Omental fat pad (tissue), 4 donors: ENCODE measurements around the gene GMCL1. TPM values are rescaled to one million over a fixed set of nuclear protein-coding genes. Genes with fewer than 3 reads are reported as not detected.
A peak's percentile ranks its signal among the peaks of the same experiment; 100 is the strongest.
"Not testable (repeated sequence)": the region's sequence is repeated elsewhere in the genome, so short reads cannot be mapped to it uniquely, and the experiment has no call there.

Experiments used
- ATAC-seq: fragments of 150-250 bp; one replicate; pipeline ENCODE4 v1.9.1; 2016; ENCODE audit warnings: mild to moderate bottlenecking, moderate library complexity; ENCODE audit not compliant: low FRiP score
- DNase-seq: peaks from one replicate; pipeline ENCODE4 v3.0.0-alpha.2; 2019; ENCODE audit warnings: low spot score
- total RNA-seq, 4 donors: library from RNA; depleted of rRNA; stranded (reverse); fragments of >200 nt; gene quantifications; one replicate each; pipeline ENCODE4 v1.1.0, GENCODE V29; 2016
- TF ChIP-seq, protein P1 (sequence below), 3 donors: fragments of 450-650 bp; IDR thresholded peaks; one replicate each; pipeline ENCODE4 v1.5.1; 2016 to 2017; ENCODE audit warnings: antibody characterized with exemption in 3 of 3, mild to moderate bottlenecking in 3 of 3, moderate library complexity in 2 of 3

GMCL1 gene
- total RNA-seq, 4 donors from 2014 or later, result 9.7 to 41.7 (median 20.4) TPM

DNA sequence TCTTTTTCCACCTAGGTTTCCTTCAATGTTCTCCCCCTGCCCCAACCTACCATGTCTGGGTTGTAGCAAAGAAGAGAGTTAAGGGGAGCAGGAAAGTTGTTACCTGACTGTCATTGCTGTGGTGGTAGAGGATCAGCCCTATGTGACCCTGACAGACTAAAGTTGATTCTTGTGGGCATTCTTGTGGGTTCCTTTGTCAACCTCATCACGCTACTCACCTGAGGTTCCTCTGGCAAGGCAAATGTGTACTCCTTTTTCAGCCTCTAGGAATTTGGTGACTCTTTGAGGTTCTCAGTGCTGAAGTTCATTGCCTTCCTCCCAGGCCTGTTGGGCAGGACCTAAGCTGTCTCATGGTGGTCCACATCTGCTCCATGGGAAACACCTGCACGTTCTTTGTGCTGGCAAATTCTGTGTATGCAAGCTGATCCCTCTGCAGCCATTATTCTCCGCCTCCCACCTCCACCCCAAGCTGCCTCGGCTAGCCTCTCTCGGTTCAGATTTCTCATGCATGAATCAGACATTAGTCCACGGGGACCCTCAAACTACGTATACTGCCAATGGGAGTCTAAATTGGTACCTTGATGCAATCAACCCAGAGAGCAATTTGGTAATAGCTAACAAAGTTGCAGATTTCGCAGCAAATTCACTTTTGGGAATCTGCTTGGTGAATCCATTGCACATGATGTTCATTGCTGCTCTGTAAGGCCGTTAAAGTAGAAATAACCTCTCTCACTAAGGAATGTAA lies 1.5 kb upstream of the GMCL1 start:
- no peak for DNase-seq
- ATAC-seq, result no peak
- TF ChIP-seq, protein P1, sequence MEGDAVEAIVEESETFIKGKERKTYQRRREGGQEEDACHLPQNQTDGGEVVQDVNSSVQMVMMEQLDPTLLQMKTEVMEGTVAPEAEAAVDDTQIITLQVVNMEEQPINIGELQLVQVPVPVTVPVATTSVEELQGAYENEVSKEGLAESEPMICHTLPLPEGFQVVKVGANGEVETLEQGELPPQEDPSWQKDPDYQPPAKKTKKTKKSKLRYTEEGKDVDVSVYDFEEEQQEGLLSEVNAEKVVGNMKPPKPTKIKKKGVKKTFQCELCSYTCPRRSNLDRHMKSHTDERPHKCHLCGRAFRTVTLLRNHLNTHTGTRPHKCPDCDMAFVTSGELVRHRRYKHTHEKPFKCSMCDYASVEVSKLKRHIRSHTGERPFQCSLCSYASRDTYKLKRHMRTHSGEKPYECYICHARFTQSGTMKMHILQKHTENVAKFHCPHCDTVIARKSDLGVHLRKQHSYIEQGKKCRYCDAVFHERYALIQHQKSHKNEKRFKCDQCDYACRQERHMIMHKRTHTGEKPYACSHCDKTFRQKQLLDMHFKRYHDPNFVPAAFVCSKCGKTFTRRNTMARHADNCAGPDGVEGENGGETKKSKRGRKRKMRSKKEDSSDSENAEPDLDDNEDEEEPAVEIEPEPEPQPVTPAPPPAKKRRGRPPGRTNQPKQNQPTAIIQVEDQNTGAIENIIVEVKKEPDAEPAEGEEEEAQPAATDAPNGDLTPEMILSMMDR (IDR thresholded peaks at IDR 0.05), result no peak

DNA sequence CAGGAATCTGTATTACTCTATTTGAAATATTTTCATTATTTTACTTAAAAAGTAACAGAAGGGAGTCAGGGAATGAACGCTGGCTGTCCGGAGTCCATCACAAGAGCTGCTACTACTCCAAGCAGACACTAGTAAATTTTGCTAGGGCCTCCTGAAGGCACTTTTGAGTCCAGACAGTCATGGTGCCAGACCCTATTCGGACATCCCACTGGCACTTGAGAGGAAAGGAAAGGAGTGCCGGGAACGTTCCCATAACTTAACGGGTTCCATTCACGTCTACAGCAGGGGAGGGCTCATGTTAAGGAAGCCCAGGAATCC lies 563 bp upstream of the GMCL1 start:
- ATAC-seq, result peak; percentile 2
- TF ChIP-seq, protein P1 (IDR thresholded peaks at IDR 0.05), result no peak
- no peak for DNase-seq

DNA sequence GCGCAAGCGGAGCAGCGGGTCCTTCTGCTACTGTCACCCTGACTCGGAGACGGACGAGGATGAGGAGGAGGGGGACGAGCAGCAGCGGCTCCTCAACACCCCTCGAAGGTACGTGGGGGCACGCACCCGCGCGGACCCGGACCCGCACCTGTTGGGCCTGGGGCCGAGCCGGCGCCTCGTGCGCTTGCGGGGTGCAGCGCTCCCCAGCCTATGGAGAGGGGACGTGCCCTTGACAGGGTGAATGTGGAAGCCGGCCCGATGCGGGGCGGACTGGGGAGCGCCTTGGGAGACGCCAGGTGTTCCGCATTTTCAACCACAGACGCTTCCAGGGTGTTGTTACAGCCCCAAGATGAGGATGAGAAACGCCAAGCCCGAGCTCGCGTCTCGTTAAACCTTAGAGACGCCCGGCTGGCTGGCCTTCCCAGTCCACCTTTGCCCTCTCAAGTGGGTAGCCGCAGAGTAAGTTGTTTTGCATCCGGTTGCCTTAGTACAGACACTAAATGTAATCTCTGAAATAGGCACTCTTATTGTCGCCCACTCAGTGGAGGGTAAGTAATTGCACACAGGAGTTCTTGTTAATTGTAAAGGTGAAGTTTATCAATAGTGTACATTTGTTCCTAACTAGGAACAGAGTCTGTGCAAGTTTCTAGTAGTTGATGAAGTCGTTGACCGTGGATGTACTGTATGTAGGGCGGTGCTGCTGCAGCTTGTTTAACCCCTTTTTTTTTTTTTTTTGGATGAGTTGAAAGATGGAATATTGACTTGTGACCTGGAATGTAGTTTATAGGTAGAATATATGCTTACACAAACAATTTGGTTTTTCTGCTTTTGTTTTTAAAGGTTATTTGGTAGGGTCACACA lies 815 bp downstream of the GMCL1 start:
- DNase-seq, result no peak
- ATAC-seq, result peak; percentile 33
- TF ChIP-seq, protein P1 (IDR thresholded peaks at IDR 0.05), result no peak

GRCh38 chr2:69830906-69831241 lies 1.4 kb downstream of the GMCL1 start:
- DNase-seq, ATAC-seq: not testable (repeated sequence)

GRCh38 chr2:69831354-69831905 lies 2.0 kb downstream of the GMCL1 start:
- DNase-seq, result no peak
- ATAC-seq, result no peak
- TF ChIP-seq, protein P1 (IDR thresholded peaks at IDR 0.05), result no peak

DNA sequence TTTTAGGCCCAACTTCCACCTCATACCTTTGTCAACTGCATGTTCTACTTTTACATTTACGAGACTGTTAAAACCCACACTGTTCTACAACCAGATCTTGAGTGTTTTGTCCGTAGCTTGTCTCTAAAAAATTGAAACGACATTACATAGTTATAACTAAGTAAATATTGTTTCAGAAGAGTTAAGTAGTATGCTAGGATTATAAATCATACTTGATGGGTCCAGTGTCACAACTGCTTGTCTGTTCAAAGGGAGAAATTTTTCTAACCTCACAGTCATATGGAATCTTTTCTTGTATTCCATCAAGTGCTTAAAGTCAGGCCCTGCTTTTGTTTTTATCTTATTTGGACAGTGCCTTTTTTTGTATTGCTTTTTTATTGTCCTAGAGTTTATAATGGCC lies 4.3 kb downstream of the GMCL1 start:
- TF ChIP-seq, protein P1 (IDR thresholded peaks at IDR 0.05), result no peak
- ATAC-seq (no peak), DNase-seq (no peak)

- TF ChIP-seq, protein P1 (IDR thresholded peaks at IDR 0.05), result no peak
- DNase-seq (no peak), ATAC-seq (no peak)
These were observed 6.2 kb downstream of the GMCL1 start for GRCh38 chr2:69835666-69836065.
